ENCODE data around the gene IFT122. TPM values are rescaled to one million over a fixed set of nuclear protein-coding genes. Genes with fewer than 3 reads are reported as not detected.
"Not testable (repeated sequence)": the region's sequence is repeated elsewhere in the genome, so short reads cannot be mapped to it uniquely, and the experiment has no call there.

The IFT122 gene
- total RNA-seq, 1 donor, result 19.9 TPM

- TF ChIP-seq CTCF (IDR thresholded peaks at IDR 0.05; ENCODE audit: insufficient read depth, low read depth, low read length), result no peak
- H3K4me3 ChIP-seq (ENCODE audit: low read depth, low read length), result no peak overlapping the region
- no peak for DNase-seq (ENCODE audit: low read depth)
Observed at GRCh38 chr3:129540776-129541516, 100.9 kb downstream of the IFT122 start.

GRCh38 chr3:129542747-129543146 lies 102.7 kb downstream of the IFT122 start:
- no peak for TF ChIP-seq CTCF (IDR thresholded peaks at IDR 0.05; ENCODE audit: insufficient read depth, low read depth, low read length)
- no peak overlapping the region for H3K4me3 ChIP-seq (ENCODE audit: low read depth, low read length)

GRCh38 chr3:129543156-129543790 lies 103.2 kb downstream of the IFT122 start, which contains the start of gene H1-8:
Gene H1-8 (plus strand): TSS chr3:129543175. CDS start chr3:129543219, 44 bp downstream.
- no peak for DNase-seq (ENCODE audit: low read depth)
- no peak for TF ChIP-seq CTCF (IDR thresholded peaks at IDR 0.05; ENCODE audit: insufficient read depth, low read depth, low read length)
- H3K4me3 ChIP-seq (ENCODE audit: low read depth, low read length), result no peak within 1 kb of the TSS

More at GRCh38 chr3:129542747-129543146, 102.7 kb downstream of the IFT122 start:
- DNase-seq (ENCODE audit: low read depth), result no peak

- DNase-seq (ENCODE audit: low read depth), result no peak
- H3K4me3 ChIP-seq (ENCODE audit: low read depth, low read length), result no peak overlapping the region
- TF ChIP-seq CTCF (IDR thresholded peaks at IDR 0.05; ENCODE audit: insufficient read depth, low read depth, low read length), result no peak
Observed at GRCh38 chr3:129543999-129544398, 104.0 kb downstream of the IFT122 start.

- H3K4me3 ChIP-seq (ENCODE audit: low read depth, low read length); DNase-seq (ENCODE audit: low read depth): not testable (repeated sequence)
Observed at GRCh38 chr3:129545951-129546350, 105.9 kb downstream of the IFT122 start.

DNA sequence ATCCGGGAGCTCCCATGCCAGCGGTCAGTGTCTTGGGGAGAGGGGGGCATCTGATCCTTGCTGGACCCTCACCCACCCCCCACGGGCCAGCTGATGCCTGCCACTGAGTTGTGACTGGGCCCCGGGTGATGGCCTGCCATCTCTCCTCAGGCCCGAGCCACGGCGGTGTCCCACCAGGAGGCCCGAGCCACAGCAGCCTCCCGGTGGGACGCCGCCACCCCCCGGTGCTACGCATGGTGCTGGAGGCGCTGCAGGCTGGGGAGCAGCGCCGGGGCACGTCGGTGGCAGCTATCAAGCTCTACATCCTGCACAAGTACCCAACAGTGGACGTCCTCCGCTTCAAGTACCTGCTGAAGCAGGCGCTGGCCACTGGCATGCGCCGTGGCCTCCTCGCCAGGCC lies 107.2 kb downstream of the IFT122 start:
- no peak for DNase-seq (ENCODE audit: low read depth)
- TF ChIP-seq CTCF (IDR thresholded peaks at IDR 0.05; ENCODE audit: insufficient read depth, low read depth, low read length), result no peak
- H3K4me3 ChIP-seq (ENCODE audit: low read depth, low read length), result no peak overlapping the region

DNA sequence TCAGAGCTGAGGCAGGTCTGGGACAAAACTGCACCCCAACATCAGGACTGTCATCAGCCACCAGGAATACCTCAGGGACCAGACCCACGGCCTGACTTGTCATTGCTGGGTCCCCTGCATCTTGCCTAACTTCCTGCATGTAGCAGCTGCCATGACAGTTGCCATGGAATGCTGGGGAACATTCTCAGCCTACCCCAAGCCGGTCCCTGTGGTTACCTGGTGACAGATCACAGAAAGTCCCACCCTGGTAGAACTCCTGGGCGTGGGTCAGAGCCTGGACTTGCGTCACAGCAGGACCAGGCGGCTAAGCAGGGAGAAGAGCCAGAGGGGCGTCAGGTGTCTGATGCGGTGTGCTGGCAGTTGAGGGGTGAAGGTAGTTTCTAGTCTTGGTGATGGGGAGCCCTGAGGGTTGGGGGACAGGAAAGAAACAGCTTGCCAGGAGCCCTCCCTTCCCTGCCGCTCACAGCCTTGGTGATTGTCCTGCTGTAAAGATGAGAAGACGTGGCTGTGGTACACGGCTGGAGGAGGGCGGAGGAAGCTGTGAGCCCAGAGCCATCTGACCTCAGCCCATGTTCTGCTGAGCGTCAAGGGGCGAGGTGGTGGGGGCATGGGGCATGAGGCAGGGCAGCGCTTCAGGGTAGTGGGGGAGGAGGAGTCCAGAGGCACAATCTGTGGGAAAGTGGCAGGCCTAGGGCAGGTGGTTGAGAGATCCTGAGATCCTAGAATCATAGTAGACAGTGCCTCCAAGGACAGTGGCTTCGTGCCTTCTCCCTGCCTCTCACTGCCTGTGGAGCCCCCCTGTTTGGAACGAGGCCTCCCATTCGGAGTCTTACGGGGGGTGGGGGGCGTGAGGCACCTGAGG lies 108.3 kb downstream of the IFT122 start:
- no peak overlapping the region for H3K4me3 ChIP-seq (ENCODE audit: low read depth, low read length)
- DNase-seq (ENCODE audit: low read depth), result no peak
- no peak for TF ChIP-seq CTCF (IDR thresholded peaks at IDR 0.05; ENCODE audit: insufficient read depth, low read depth, low read length)

Measured in fibroblast of villous mesenchyme (primary cell).